KOPT-K1 (cell line): Measurements from ENCODE around the gene STOX1.
"Not testable (repeated sequence)": the region's sequence is repeated elsewhere in the genome, so short reads cannot be mapped to it uniquely, and the experiment has no call there.

Experiments
- H3K27ac ChIP-seq: fragments of 200-600 bp; sonication (generic); 2 replicates; pipeline ENCODE4 v1.5.1; 2016; ENCODE audit warnings: antibody characterized with exemption, mild to moderate bottlenecking, low read depth, low read length; ENCODE audit not compliant: poor library complexity, severe bottlenecking
- H3K36me3 ChIP-seq: fragments of 200-600 bp; sonication (generic); 2 replicates; pipeline ENCODE4 v1.5.1; 2017; ENCODE audit warnings: antibody characterized with exemption, mild to moderate bottlenecking, low read length, moderate library complexity; ENCODE audit not compliant: insufficient read depth
- H3K9me3 ChIP-seq: fragments of 200-600 bp; sonication (generic); 2 replicates; pipeline ENCODE4 v1.5.1; 2017; ENCODE audit warnings: antibody characterized with exemption, low read length, mild to moderate bottlenecking; ENCODE audit not compliant: insufficient read depth, poor library complexity, severe bottlenecking

STOX1 gene

GRCh38 chr10:68826764-68827591 lies at the start of gene STOX1:
Gene STOX1, plus strand, starts transcription at chr10:68827531. Its CDS starts 93 bp downstream, at chr10:68827624.
- peak within 1 kb of the TSS; percentile 65 for H3K27ac ChIP-seq
- no peaks in the 10 kb centered on the region for H3K36me3 ChIP-seq
- H3K9me3 ChIP-seq, result no peaks in the 10 kb centered on the region

GRCh38 chr10:68781613-68782574 lies 45.4 kb upstream of the STOX1 start:
- H3K9me3 ChIP-seq, result no peaks in the 10 kb centered on the region
- H3K27ac ChIP-seq, result no peak overlapping the region
- H3K36me3 ChIP-seq, result peaks cover 99% of the 10 kb centered on the region

- Histone ChIP-seq H3K36me3 (peaks cover 99% of the 10 kb centered on the region), H3K9me3 (no peaks in the 10 kb centered on the region), H3K27ac (no peak overlapping the region)
Measured at GRCh38 chr10:68784476-68784875, 42.9 kb upstream of the STOX1 start.

- peaks cover 98% of the 10 kb centered on the region for H3K36me3 ChIP-seq
- H3K9me3 ChIP-seq, result no peaks in the 10 kb centered on the region
- H3K27ac ChIP-seq, result no peak overlapping the region
Measured at GRCh38 chr10:68787813-68788212, 39.5 kb upstream of the STOX1 start.

GRCh38 chr10:68790476-68790875 lies 36.9 kb upstream of the STOX1 start:
- Histone ChIP-seq H3K36me3 (peaks cover 99% of the 10 kb centered on the region), H3K27ac (no peak overlapping the region), H3K9me3 (no peaks in the 10 kb centered on the region)

- Histone ChIP-seq H3K9me3 (no peaks in the 10 kb centered on the region), H3K27ac (no peak overlapping the region), H3K36me3 (peaks cover 99% of the 10 kb centered on the region)
Measured at GRCh38 chr10:68792115-68792514, 35.2 kb upstream of the STOX1 start.

- no peaks in the 10 kb centered on the region for H3K9me3 ChIP-seq
- no peak overlapping the region for H3K27ac ChIP-seq
- peaks cover 75% of the 10 kb centered on the region for H3K36me3 ChIP-seq
Measured at GRCh38 chr10:68795886-68796532, 31.3 kb upstream of the STOX1 start.

GRCh38 chr10:68796605-68797004 lies 30.7 kb upstream of the STOX1 start:
- Histone ChIP-seq H3K9me3 (no peaks in the 10 kb centered on the region), H3K36me3 (peaks cover 70% of the 10 kb centered on the region), H3K27ac (no peak overlapping the region)

- Histone ChIP-seq H3K27ac (no peak overlapping the region), H3K36me3 (peaks cover 34% of the 10 kb centered on the region), H3K9me3 (no peaks in the 10 kb centered on the region)
Measured at GRCh38 chr10:68800211-68800610, 27.1 kb upstream of the STOX1 start.

GRCh38 chr10:68804692-68805091 lies 22.6 kb upstream of the STOX1 start:
- Histone ChIP-seq H3K27ac (no peak overlapping the region), H3K9me3 (no peaks in the 10 kb centered on the region), H3K36me3 (no peaks in the 10 kb centered on the region)

- H3K36me3 ChIP-seq, H3K9me3 ChIP-seq, H3K27ac ChIP-seq: not testable (repeated sequence)
Measured at GRCh38 chr10:68810830-68811229, 16.5 kb upstream of the STOX1 start.

- Histone ChIP-seq H3K27ac (no peak overlapping the region), H3K36me3 (no peaks in the 10 kb centered on the region), H3K9me3 (no peaks in the 10 kb centered on the region)
Measured at GRCh38 chr10:68811314-68812009, 15.9 kb upstream of the STOX1 start.

GRCh38 chr10:68812420-68812819 lies 14.9 kb upstream of the STOX1 start:
- no peaks in the 10 kb centered on the region for H3K36me3 ChIP-seq
- H3K9me3 ChIP-seq, result no peaks in the 10 kb centered on the region
- H3K27ac ChIP-seq, result no peak overlapping the region

GRCh38 chr10:68813559-68813958 lies 13.8 kb upstream of the STOX1 start:
- Histone ChIP-seq H3K9me3 (no peaks in the 10 kb centered on the region), H3K36me3 (no peaks in the 10 kb centered on the region), H3K27ac (no peak overlapping the region)
